ENCODE data around the gene GLOD4. TPM values are rescaled to one million over a fixed set of nuclear protein-coding genes. Genes with fewer than 3 reads are reported as not detected.

Gene GLOD4
- total RNA-seq, 1 donor from 2014 or later, result 124 TPM

DNA sequence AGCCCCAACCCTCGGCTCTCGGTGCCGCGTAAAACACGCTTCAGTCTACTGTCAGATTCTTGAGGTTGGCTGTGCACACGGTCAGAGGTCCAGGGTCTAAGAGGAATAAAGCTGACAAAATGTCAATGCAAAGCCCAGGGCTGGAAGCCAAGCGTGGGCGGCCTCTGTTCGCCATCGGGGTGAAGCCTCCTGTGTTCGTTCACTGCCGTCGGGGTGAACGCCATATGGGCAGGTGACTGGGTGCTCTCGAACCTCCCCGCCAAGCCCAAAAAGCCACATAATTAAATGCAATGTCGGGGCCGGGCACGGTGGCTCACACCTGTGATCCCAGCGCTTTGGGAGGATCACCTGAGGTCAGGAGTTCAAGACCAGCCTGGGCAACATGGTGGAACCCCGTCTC lies 44.7 kb upstream of the GLOD4 start:
- Mint-ChIP-seq H3K27ac (ENCODE audit: unreplicated experiment) (no peak overlapping the region), H3K4me1 (peaks cover 4% of the 10 kb centered on the region), H3K36me3 (ENCODE audit: low read depth) (peaks cover 8% of the 10 kb centered on the region), H3K9me3 (peaks cover 1% of the 10 kb centered on the region), H3K27me3 (ENCODE audit: low read depth) (no peaks in the 10 kb centered on the region), H3K4me3 (no peak overlapping the region)
- no peak for DNase-seq (ENCODE audit: low read depth, low spot score)
- TF ChIP-seq, protein P1, sequence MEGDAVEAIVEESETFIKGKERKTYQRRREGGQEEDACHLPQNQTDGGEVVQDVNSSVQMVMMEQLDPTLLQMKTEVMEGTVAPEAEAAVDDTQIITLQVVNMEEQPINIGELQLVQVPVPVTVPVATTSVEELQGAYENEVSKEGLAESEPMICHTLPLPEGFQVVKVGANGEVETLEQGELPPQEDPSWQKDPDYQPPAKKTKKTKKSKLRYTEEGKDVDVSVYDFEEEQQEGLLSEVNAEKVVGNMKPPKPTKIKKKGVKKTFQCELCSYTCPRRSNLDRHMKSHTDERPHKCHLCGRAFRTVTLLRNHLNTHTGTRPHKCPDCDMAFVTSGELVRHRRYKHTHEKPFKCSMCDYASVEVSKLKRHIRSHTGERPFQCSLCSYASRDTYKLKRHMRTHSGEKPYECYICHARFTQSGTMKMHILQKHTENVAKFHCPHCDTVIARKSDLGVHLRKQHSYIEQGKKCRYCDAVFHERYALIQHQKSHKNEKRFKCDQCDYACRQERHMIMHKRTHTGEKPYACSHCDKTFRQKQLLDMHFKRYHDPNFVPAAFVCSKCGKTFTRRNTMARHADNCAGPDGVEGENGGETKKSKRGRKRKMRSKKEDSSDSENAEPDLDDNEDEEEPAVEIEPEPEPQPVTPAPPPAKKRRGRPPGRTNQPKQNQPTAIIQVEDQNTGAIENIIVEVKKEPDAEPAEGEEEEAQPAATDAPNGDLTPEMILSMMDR (conservative IDR thresholded peaks at IDR 0.05), result no peak

DNA sequence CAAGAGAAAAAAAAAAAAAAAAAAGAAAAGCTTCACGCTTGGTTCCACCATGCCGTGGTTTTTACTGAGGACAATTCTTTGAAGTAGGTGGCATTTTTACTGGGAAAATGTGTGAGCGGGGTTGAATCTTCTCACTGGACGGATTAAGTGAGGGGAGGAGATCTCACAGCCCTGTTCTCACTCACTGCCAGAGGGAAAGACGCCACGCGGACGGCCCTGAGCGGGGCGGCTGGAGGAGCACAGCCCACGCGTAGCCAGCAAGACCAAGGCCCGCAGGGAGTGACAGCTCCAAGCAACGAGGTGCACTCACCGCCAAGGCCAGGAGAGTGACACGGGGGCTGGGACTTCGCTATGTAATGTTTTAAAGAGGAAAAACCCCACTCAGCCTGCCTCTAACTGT lies 43.1 kb upstream of the GLOD4 start:
- Mint-ChIP-seq H3K27ac (ENCODE audit: unreplicated experiment) (no peak overlapping the region), H3K27me3 (ENCODE audit: low read depth) (no peaks in the 10 kb centered on the region), H3K4me1 (peaks cover 3% of the 10 kb centered on the region), H3K9me3 (no peaks in the 10 kb centered on the region), H3K4me3 (no peak overlapping the region), H3K36me3 (ENCODE audit: low read depth) (peaks cover 3% of the 10 kb centered on the region)
- TF ChIP-seq, protein P1 (conservative IDR thresholded peaks at IDR 0.05), result no peak
- no peak for DNase-seq (ENCODE audit: low read depth, low spot score)

DNA sequence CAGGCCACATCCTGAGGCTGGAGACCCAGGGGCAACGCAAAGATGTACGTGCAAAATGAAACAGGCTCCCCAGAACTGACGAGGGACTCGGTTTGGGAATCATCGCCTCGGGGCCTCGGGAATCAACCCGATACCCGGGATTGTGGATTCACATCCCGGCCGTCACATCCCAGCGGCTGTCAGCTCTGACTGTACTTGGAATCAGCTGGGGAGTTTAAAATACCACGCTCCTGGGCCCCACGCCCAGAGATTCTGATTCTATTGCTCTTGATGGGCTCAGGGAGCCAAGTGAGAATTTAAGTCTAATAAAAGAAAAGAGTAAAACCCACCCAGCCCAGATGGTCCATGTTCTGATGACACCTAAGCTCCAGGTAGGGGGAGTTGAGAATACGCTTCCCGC lies 42.3 kb upstream of the GLOD4 start:
- H3K9me3 Mint-ChIP-seq, result no peaks in the 10 kb centered on the region
- no peak overlapping the region for H3K27ac Mint-ChIP-seq (ENCODE audit: unreplicated experiment)
- DNase-seq (ENCODE audit: low read depth, low spot score), result no peak
- TF ChIP-seq, protein P1 (conservative IDR thresholded peaks at IDR 0.05), result no peak
- peaks cover 5% of the 10 kb centered on the region for H3K36me3 Mint-ChIP-seq (ENCODE audit: low read depth)
- H3K27me3 Mint-ChIP-seq (ENCODE audit: low read depth), result no peaks in the 10 kb centered on the region
- no peak overlapping the region for H3K4me3 Mint-ChIP-seq
- no peaks in the 10 kb centered on the region for H3K4me1 Mint-ChIP-seq

DNA sequence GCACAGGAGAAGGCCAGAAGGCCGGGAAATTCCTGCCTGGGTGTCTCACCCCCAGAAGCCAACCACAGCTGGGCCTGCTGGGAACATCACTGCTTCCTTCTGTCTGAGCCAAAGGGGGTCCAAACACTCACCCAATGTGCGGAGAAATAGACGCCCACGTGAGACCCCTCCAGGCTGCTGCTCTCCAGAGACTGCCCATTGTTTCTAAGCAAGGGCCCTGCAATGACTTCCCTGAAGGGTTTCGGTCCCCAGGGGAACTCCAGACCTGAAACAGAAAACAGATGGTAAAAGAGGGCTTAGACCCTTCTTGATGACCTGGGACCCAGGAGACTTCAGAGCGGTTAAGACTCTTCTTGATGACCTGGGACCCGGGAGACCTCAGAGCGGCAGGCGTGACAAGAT lies 41.4 kb upstream of the GLOD4 start:
- no peak overlapping the region for H3K27ac Mint-ChIP-seq (ENCODE audit: unreplicated experiment)
- H3K36me3 Mint-ChIP-seq (ENCODE audit: low read depth), result peaks cover 5% of the 10 kb centered on the region
- H3K27me3 Mint-ChIP-seq (ENCODE audit: low read depth), result no peaks in the 10 kb centered on the region
- no peak for DNase-seq (ENCODE audit: low read depth, low spot score)
- H3K4me3 Mint-ChIP-seq, result no peak overlapping the region
- TF ChIP-seq, protein P1 (conservative IDR thresholded peaks at IDR 0.05), result no peak
- no peaks in the 10 kb centered on the region for H3K4me1 Mint-ChIP-seq
- H3K9me3 Mint-ChIP-seq, result no peaks in the 10 kb centered on the region

DNA sequence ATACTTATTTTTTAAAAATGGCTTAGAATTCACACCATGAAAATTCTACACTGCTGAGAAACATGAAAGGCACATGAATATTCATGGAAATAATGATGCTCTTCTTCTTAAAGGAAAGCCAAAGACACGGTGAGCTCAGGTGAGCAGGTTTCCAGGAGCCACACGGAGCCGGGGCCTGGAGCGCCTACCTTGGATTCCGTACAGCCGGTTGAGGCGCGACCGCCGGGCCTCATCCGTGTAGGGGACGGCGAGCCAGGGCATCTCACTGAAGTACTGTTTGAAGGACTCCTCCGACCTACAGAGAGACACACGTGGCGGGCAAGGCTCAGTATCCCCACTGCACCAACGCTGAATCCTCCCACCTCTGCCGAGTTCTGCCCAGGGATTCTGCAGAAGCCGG lies 37.2 kb upstream of the GLOD4 start:
- no peaks in the 10 kb centered on the region for H3K4me1 Mint-ChIP-seq
- peak overlapping the region; percentile 63 for H3K27ac Mint-ChIP-seq (ENCODE audit: unreplicated experiment)
- H3K27me3 Mint-ChIP-seq (ENCODE audit: low read depth), result no peaks in the 10 kb centered on the region
- TF ChIP-seq, protein P1 (conservative IDR thresholded peaks at IDR 0.05), result no peak
- no peaks in the 10 kb centered on the region for H3K9me3 Mint-ChIP-seq
- H3K36me3 Mint-ChIP-seq (ENCODE audit: low read depth), result peaks cover 10% of the 10 kb centered on the region
- no peak for DNase-seq (ENCODE audit: low read depth, low spot score)
- no peak overlapping the region for H3K4me3 Mint-ChIP-seq

DNA sequence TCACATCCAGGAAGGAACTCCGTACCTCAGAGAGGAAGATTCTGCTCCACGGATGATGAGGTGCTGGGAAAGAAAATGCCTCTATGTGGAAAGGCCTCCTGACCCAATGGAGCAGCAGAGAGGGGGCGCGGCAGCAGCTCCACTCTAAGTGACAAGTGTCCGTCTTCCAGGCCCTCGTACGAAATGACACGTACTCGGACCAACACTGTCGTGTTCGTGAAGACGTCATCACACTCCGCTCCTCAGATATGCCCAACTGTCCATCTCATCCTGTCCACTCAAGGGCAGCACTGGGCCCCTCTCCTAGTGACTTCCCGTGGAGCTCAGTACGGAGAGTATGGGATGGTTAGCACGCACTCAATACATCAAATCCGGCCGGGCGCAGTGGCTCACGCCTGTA lies 32.3 kb upstream of the GLOD4 start:
- Mint-ChIP-seq H3K27ac (ENCODE audit: unreplicated experiment) (no peak overlapping the region), H3K36me3 (ENCODE audit: low read depth) (peaks cover 24% of the 10 kb centered on the region), H3K4me3 (no peak overlapping the region), H3K4me1 (peaks cover 13% of the 10 kb centered on the region), H3K27me3 (ENCODE audit: low read depth) (no peaks in the 10 kb centered on the region), H3K9me3 (no peaks in the 10 kb centered on the region)
- TF ChIP-seq, protein P1 (conservative IDR thresholded peaks at IDR 0.05), result no peak
- DNase-seq (ENCODE audit: low read depth, low spot score), result no peak
